Measurements from ENCODE around the gene IFI27L2.

IFI27L2 gene

DNA sequence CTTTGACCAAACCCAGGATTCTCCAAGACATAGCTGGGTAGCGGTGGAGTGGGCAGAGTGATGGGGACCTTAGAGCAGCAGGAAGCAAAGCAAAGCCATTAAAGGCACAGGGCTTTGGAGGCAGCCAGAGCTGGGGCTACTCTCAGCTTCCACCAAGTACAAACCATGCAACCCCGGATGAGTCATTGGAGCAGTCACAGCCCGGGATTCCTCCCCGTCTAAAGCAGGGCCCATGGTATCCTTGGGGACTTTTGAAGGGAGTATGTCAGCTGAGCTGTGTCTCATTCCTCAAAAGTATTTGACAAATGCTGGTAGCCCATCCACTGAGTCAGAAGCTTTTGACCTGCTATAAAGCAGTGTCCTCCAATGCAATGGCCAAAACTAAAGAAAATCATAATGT is 28.6 kb downstream of the IFI27L2 start:
- no peak for DNase-seq (ENCODE audit: low read depth)

DNA sequence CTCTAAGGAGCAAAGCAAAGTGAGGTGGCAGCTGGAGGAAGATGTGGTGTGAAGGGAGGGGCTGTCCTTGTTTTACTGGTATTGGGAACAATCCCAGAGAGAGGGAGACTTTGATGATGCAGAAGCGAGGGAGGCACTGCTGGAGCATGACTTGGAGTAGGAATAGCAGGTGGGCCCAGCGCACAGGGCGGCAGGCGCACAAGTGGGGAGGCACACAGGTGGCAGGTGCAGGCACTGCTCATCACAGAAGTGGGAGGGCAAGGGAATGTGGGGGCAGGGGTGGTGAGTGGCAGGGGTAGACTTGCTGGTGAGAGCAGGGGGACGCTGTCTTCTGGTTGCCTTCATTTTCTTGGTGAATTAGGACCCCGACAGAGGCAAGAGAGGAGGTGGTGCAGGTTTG is 30.4 kb downstream of the IFI27L2 start:
- DNase-seq (ENCODE audit: low read depth), result no peak

DNA sequence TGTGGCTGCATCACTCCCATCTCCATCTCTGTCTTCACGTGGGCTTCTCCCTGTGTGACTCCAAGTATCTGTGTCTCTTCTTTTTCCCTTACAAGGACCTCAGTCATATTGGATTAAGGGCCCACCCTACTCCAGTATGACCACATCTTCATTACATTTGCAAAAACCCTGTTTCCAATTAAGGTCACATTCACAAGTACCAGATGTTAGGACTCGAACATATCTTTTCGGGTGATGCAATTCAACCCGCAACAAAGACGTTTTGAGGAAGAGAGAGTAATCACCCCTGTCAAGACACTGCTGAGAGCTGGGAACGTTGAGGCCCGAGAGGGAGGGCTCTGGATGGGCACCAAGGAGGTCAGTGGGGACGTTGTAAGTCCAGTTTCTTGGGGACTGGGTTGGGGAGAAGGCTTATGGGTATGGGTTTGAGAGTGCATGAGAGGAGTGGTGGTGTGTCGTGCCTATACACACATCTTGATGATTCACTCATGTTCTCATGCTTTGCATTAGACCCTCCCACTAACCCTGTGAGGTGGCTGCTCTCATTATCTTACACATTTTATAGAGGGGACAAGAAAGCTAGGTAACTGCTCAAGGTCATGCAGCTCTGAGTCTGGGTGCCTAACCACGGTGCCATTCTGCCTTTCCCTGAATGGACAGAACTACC is 30.9 kb downstream of the IFI27L2 start:
- DNase-seq (ENCODE audit: low read depth), result no peak

DNA sequence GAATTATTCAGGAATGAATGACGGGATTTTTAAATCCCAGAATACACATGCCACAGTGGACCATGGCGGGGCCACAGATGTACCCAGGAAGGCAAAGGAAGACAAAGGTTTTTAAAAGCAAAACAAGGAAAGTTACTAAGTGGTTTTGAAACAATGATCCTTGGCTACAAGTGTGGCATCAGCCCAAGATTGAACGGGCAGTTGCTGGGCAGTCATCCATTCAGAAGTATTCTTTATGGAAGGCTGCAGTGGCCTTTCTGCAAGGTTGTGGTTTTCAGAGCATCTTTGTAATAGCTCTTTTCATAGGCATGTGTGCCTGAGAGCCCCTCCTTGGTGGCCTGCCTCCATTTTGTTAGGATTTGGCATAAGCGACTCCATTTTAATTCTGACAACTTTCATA is 32.3 kb downstream of the IFI27L2 start:
- DNase-seq (ENCODE audit: low read depth), result no peak

DNA sequence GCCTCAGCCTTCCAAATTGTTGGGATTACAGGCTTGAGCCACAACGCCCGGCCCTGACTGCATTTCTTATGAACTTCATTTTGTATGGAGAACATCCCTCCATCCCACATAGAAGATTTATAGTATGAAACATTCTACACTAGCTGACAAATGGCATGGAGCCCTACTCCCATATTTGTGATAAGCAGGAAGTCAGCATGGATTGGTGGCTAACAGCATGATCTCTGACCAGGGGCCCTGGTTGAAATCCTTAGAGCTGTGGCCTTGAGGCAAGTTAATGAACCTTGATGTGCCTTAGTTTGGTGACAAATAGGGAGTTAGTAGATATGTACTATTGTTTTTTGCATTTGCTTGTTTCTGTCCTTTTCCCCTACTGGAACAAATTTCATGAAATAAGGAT is 36.0 kb downstream of the IFI27L2 start:
- DNase-seq (ENCODE audit: low read depth), result no peak

DNA sequence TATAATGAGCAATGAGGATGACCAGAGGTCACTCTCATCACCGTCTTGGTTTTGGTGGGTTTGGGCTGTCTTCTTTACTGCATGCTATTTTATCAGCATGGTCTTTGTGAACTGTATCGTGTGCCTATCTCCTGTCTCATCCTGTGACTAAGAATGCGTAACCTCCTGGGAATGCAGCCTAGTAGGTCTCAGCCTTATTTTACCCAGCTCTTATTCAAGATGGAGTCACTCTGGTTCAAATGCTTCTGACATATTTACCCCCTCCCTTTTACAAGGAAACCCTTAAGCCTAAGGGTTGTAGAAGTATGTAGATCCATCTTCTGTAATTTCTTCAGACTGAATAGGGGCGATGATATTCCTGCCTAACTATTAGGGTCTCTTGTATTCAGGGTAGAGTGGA is 39.9 kb downstream of the IFI27L2 start:
- DNase-seq (ENCODE audit: low read depth), result no peak

DNA sequence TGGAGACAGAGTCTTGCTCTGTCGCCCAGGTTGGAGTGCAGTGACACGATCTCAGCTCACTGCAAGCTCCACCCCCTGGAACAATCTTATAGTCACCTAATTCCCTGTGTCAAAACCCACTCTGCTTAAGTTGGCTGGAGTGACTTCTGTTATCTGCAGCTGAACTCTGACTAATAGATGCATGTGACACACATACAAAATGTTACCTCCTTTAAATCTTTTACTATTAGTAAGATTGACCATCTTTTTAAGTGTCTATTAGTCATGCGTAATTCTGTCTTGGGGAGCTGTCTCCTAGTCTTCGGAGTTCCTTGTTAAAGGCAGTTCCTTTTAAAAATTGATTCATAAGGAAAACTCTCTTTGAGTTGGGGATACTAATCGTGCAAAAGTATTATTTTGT is 40.9 kb downstream of the IFI27L2 start:
- DNase-seq (ENCODE audit: low read depth), result no peak

DNA sequence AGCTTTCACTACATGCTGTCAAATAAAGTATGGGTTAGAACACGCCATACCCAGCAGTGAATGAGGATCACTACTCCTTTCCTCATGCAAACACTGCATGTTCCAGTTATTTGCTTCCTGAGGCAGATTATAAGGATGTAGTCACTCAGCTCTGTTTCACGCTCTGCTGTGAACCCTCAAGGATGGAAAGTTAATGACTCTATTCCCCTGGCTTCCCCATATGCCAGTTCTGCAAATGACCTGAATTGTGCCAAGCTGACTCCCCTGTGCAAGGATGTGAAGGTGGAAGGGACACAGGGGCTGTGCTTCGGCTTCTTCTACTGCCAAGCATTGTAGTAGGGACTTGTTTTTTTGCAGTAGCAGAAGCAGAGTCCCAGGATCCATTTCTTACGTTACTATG is 41.5 kb downstream of the IFI27L2 start:
- no peak for DNase-seq (ENCODE audit: low read depth)

DNA sequence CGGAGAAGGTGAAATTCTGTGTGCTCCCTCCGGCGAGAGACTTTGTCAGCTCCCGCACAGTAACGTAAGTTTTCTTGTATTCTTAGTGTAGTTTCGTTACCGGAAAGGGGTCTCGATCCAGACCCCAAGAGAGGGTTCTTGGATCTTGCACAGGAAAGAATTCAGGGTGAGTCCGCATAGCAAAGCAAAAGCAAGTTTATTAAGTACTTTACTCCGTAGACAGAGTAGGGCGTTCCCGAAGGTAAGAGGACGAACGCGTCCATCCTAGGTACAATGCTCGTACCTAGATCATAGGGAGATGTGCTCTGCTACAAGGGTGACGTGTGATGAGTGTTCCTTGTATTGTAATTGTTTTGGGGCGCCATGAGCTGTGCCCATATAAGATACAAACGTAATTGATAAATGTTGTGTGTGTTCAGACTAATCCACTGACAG is 48.0 kb downstream of the IFI27L2 start:
- DNase-seq (ENCODE audit: low read depth), result no peak

DNA sequence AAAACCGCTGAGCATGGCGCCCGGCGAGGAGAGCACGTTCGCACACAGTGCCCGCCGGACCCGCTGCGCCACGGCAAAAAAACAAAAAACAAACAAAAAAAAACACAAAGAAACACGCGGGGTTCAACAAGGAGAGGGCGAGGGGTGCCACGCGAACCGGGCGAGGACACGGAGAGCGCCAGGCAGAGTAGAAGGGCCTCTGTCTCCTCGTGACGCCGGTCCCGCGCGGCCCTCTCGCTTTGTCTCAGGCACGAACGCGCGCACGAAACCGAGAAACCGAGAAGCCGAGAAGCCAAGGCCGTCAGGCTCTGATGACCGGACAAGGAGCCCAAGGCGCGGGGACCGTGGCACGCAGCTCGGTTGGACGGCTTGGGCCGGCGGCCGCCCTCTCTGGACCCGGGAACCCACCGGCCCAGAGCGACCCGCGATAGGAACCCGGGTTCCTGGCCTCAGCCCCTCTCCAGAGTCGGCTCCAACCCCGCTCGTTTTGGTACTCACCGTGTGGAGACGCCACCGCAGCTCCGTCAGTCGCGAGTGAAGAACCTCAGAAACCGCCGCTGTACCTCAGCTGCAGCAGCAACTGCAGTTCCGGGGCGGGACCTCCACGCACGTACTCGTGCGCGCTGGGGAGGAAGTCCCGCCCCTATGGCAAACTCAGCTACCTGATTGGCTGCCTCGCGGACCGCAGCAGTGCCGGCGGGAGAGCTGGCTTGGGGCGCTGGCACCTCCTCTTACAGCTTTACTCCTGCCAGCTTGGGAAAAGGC is 48.6 kb downstream of the IFI27L2 start, which contains the start of the genes DDX24 and IFI27L1:
TSS of gene DDX24 (minus strand) at position 582 of the 765 bp plus-strand sequence. CDS start 1,460 bp downstream, outside the sequence.
TSS of gene IFI27L1 (plus strand) at position 690 of the 765 bp plus-strand sequence. CDS start 15,628 bp downstream, outside the sequence.
- peak; percentile 92 for DNase-seq (ENCODE audit: low read depth)

DNA sequence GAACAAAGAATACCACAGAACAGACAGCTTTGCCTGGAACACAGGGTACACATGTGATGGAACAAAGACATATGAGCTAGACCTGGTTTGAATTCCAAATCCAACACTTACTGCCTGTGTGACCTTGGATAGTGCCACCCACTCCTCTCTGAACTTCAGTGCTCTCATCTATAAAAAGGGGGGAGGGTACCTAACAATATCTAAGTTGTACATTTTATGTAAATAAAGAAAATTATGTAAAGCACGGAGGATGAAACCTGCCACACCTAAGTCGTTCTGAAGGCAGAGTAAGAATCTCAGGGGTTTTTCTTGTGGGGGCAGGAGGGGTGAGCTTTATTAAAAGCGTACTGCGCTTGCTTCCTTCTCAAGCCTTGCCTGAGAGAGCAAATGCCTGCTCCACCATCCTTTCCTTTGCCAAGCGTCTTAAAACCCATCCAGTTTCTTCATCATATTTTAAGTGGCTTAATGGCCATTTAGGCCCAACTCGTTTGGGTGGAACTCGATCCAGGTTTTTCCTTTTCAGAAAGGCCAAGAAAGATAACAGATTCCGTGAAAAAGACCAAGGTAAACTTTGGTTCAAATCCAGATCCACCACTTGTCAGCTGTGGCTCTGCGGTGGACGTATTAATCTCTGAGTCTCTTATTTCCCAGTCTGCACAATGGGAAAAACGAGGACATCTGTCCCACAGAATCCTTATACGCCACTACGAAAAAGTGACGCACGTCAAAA is 49.3 kb downstream of the IFI27L2 start:
- DNase-seq (ENCODE audit: low read depth), result no peak

DNA sequence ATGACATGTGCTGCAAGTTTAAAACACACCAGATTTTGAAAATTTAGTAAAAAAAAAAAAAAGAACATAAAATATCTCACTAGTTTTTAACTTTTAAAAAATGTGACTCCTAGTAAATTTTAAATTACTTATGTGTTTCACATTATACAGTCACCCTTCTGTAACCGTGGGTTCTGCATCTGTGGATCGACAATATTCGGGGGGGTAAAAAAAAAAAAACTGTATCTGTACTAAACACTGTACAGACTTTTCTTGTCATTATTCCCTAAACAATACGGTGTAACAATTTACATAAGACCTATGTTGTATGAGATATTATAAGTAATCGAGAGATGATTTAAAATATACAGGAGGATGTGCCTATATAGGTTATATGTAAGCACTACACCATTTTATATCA is 51.6 kb downstream of the IFI27L2 start:
- DNase-seq (ENCODE audit: low read depth), result no peak

Data from stimulated activated CD8-positive, alpha-beta memory T cell treated with anti-CD3 and anti-CD28 coated beads, Interleukin-15, amount 100 ng/mL, for 1 hour (primary cell).